Stimulated activated CD4-positive, alpha-beta T cell treated with anti-CD3 and anti-CD28 coated beads, TNF-alpha, amount 100 ng/mL, for 1 hour (primary cell): ENCODE measurements around the gene BLOC1S4.
"Not testable (repeated sequence)": the region's sequence is repeated elsewhere in the genome, so short reads cannot be mapped to it uniquely, and the experiment has no call there.

Source experiments
- DNase-seq, 3 donors: peaks; one replicate each; pipeline ENCODE4 v3.0.0-alpha.2; 2020; ENCODE audit warnings: low read depth in 3 of 3, low spot score in 1 of 3

The BLOC1S4 gene

GRCh38 chr4:6716018-6716911 lies at the start of gene BLOC1S4:
Gene BLOC1S4 (plus strand): TSS chr4:6716174. CDS start chr4:6716210, 36 bp downstream.
- DNase-seq, result peak; percentile 69 to 81 (median 78)

- DNase-seq, result no peak
Observed at GRCh38 chr4:6668391-6668790, 47.6 kb upstream of the BLOC1S4 start.

- no peak for DNase-seq
Observed at GRCh38 chr4:6671648-6672047, 44.3 kb upstream of the BLOC1S4 start.

GRCh38 chr4:6672131-6672530 lies 43.8 kb upstream of the BLOC1S4 start:
- no peak for DNase-seq

- not testable (repeated sequence) for DNase-seq
Observed at GRCh38 chr4:6672541-6673190, 43.3 kb upstream of the BLOC1S4 start.

- DNase-seq, result not testable (repeated sequence)
Observed at GRCh38 chr4:6673191-6673659, 42.7 kb upstream of the BLOC1S4 start.

- peak; percentile 83 to 91 (median 86) for DNase-seq
Observed at GRCh38 chr4:6673660-6674499, 42.1 kb upstream of the BLOC1S4 start.

- no peak for DNase-seq
Observed at GRCh38 chr4:6674500-6675149, 41.3 kb upstream of the BLOC1S4 start.

- no peak for DNase-seq
Observed at GRCh38 chr4:6676722-6677558, 39.0 kb upstream of the BLOC1S4 start.

- no peak for DNase-seq
Observed at GRCh38 chr4:6680372-6681034, 35.5 kb upstream of the BLOC1S4 start.

GRCh38 chr4:6681191-6681590 lies 34.8 kb upstream of the BLOC1S4 start:
- DNase-seq, result no peak

- no peak for DNase-seq
Observed at GRCh38 chr4:6682862-6683590, 32.9 kb upstream of the BLOC1S4 start.

GRCh38 chr4:6684656-6685055 lies 31.3 kb upstream of the BLOC1S4 start:
- no peak for DNase-seq

- no peak for DNase-seq
Observed at GRCh38 chr4:6686104-6686787, 29.7 kb upstream of the BLOC1S4 start.

- DNase-seq, result no peak
Observed at GRCh38 chr4:6687947-6688878, 27.8 kb upstream of the BLOC1S4 start.

- peak in 2 of 3 donors; percentile 43 to 55 for DNase-seq
Observed at GRCh38 chr4:6688879-6689505, 27.0 kb upstream of the BLOC1S4 start.
